Muscle layer of duodenum (tissue), 2 donors: ENCODE data around the gene GALR2.

Source experiments
- H3K27ac ChIP-seq: one replicate; pipeline ENCODE4 v1.7.0; 2013; ENCODE audit warnings: mild to moderate bottlenecking, low read length
- H3K27me3 ChIP-seq: one replicate; pipeline ENCODE4 v1.7.0; 2013; ENCODE audit warnings: low read depth, mild to moderate bottlenecking, control low read depth, low read length
- H3K36me3 ChIP-seq, 2 donors: one replicate each; pipeline ENCODE4 v1.7.0; 2013; ENCODE audit warnings: low read length in 2 of 2, control low read depth in 1 of 2, mild to moderate bottlenecking in 1 of 2; ENCODE audit not compliant: insufficient read depth in 2 of 2, control insufficient read depth in 1 of 2
- H3K4me1 ChIP-seq, 2 donors: one replicate each; pipeline ENCODE4 v1.7.0; 2013; ENCODE audit warnings: low read length in 2 of 2, mild to moderate bottlenecking in 2 of 2, control low read depth in 1 of 2, moderate library complexity in 1 of 2; ENCODE audit not compliant: insufficient read depth in 2 of 2, control insufficient read depth in 1 of 2
- H3K4me3 ChIP-seq, 2 donors: one replicate each; pipeline ENCODE4 v1.7.0; 2013; ENCODE audit warnings: low read length in 2 of 2, low read depth in 1 of 2, mild to moderate bottlenecking in 1 of 2
- H3K9me3 ChIP-seq, 2 donors: one replicate each; pipeline ENCODE4 v1.7.0; 2013; ENCODE audit warnings: low read length in 2 of 2, control low read depth in 1 of 2, mild to moderate bottlenecking in 1 of 2; ENCODE audit not compliant: control insufficient read depth in 1 of 2
- donor health status: healthy.

GALR2 gene

GRCh38 chr17:76090517-76091129 lies 16.0 kb downstream of the GALR2 start:
- Histone ChIP-seq H3K9me3 (no peaks in the 10 kb centered on the region), H3K4me1 (no peaks in the 10 kb centered on the region), H3K4me3 (no peak overlapping the region), H3K27ac (no peak overlapping the region), H3K27me3 (no peaks in the 10 kb centered on the region), H3K36me3 (peaks cover 57 to 92% of the 10 kb centered on the region in 2 donors)

- Histone ChIP-seq H3K27ac (no peak overlapping the region), H3K27me3 (no peaks in the 10 kb centered on the region), H3K36me3 (peaks cover 49 to 91% of the 10 kb centered on the region in 2 donors), H3K9me3 (no peaks in the 10 kb centered on the region), H3K4me1 (no peaks in the 10 kb centered on the region), H3K4me3 (no peak overlapping the region)
Measured at GRCh38 chr17:76091526-76092286, 17.1 kb downstream of the GALR2 start.

GRCh38 chr17:76092526-76093413 lies 18.2 kb downstream of the GALR2 start:
- no peak overlapping the region for H3K4me3 ChIP-seq
- no peak overlapping the region for H3K27ac ChIP-seq
- H3K36me3 ChIP-seq = peaks cover 43 to 89% of the 10 kb centered on the region in 2 donors
- no peaks in the 10 kb centered on the region for H3K9me3 ChIP-seq
- H3K27me3 ChIP-seq = no peaks in the 10 kb centered on the region
- H3K4me1 ChIP-seq = no peaks in the 10 kb centered on the region

- H3K36me3 ChIP-seq = peaks cover 32 to 79% of the 10 kb centered on the region in 2 donors
- H3K4me1 ChIP-seq = no peaks in the 10 kb centered on the region
- H3K4me3 ChIP-seq = no peak overlapping the region
- no peak overlapping the region for H3K27ac ChIP-seq
- H3K9me3 ChIP-seq = no peaks in the 10 kb centered on the region
- H3K27me3 ChIP-seq = no peaks in the 10 kb centered on the region
Measured at GRCh38 chr17:76094046-76094445, 19.5 kb downstream of the GALR2 start.

GRCh38 chr17:76095943-76096342 lies 21.4 kb downstream of the GALR2 start:
- H3K9me3 ChIP-seq = no peaks in the 10 kb centered on the region
- H3K36me3 ChIP-seq = peaks cover 29 to 71% of the 10 kb centered on the region in 2 donors
- no peaks in the 10 kb centered on the region for H3K4me1 ChIP-seq
- H3K27ac ChIP-seq = no peak overlapping the region
- no peak overlapping the region for H3K4me3 ChIP-seq
- no peaks in the 10 kb centered on the region for H3K27me3 ChIP-seq

GRCh38 chr17:76097716-76098295 lies 23.2 kb downstream of the GALR2 start:
- H3K36me3 ChIP-seq = peaks cover 37 to 62% of the 10 kb centered on the region in 2 donors
- peaks cover 0 to 8% of the 10 kb centered on the region in 2 donors for H3K4me1 ChIP-seq
- no peak overlapping the region for H3K4me3 ChIP-seq
- no peak overlapping the region for H3K27ac ChIP-seq
- no peaks in the 10 kb centered on the region for H3K27me3 ChIP-seq
- no peaks in the 10 kb centered on the region for H3K9me3 ChIP-seq

- H3K4me3 ChIP-seq = peak overlapping the region; percentile 88 to 91
- peak overlapping the region; percentile 53 for H3K27ac ChIP-seq
- H3K9me3 ChIP-seq = no peaks in the 10 kb centered on the region
- H3K36me3 ChIP-seq = peaks cover 17 to 19% of the 10 kb centered on the region in 2 donors
- H3K27me3 ChIP-seq = no peaks in the 10 kb centered on the region
- H3K4me1 ChIP-seq = peaks cover 3 to 20% of the 10 kb centered on the region in 2 donors
Measured at GRCh38 chr17:76102944-76103273, 28.3 kb downstream of the GALR2 start.

GRCh38 chr17:76103274-76104139 lies 28.9 kb downstream of the GALR2 start, which contains the start of gene EXOC7:
TSS of gene EXOC7 (minus strand) at chr17:76103787. CDS start at chr17:76103692, 95 bp downstream.
- Histone ChIP-seq H3K27ac (peak within 1 kb of the TSS; percentile 53), H3K36me3 (peaks cover 17 to 18% of the 10 kb centered on the region in 2 donors), H3K4me3 (peak within 1 kb of the TSS; percentile 88 to 91), H3K27me3 (no peaks in the 10 kb centered on the region), H3K9me3 (no peaks in the 10 kb centered on the region), H3K4me1 (peaks cover 3 to 20% of the 10 kb centered on the region in 2 donors)

GRCh38 chr17:76104140-76104895 lies 29.7 kb downstream of the GALR2 start:
- Histone ChIP-seq H3K27ac (peak overlapping the region; percentile 53), H3K27me3 (no peaks in the 10 kb centered on the region), H3K4me1 (peaks cover 3 to 20% of the 10 kb centered on the region in 2 donors), H3K9me3 (no peaks in the 10 kb centered on the region), H3K4me3 (peak overlapping the region; percentile 88 to 91), H3K36me3 (peaks cover 17% of the 10 kb centered on the region in 2 donors)

- Histone ChIP-seq H3K36me3 (peaks cover 11% of the 10 kb centered on the region in 2 donors), H3K27me3 (no peaks in the 10 kb centered on the region), H3K4me3 (no peak overlapping the region), H3K4me1 (peaks cover 3 to 20% of the 10 kb centered on the region in 2 donors), H3K27ac (no peak overlapping the region), H3K9me3 (no peaks in the 10 kb centered on the region)
Measured at GRCh38 chr17:76104896-76105231, 30.3 kb downstream of the GALR2 start.
